Measurements from ENCODE around the gene RXRA. TPM values are rescaled to one million over a fixed set of nuclear protein-coding genes. Genes with fewer than 3 reads are reported as not detected.

Gene RXRA
- total RNA-seq, 1 donor from 2014 or later: 78.1 TPM

DNA sequence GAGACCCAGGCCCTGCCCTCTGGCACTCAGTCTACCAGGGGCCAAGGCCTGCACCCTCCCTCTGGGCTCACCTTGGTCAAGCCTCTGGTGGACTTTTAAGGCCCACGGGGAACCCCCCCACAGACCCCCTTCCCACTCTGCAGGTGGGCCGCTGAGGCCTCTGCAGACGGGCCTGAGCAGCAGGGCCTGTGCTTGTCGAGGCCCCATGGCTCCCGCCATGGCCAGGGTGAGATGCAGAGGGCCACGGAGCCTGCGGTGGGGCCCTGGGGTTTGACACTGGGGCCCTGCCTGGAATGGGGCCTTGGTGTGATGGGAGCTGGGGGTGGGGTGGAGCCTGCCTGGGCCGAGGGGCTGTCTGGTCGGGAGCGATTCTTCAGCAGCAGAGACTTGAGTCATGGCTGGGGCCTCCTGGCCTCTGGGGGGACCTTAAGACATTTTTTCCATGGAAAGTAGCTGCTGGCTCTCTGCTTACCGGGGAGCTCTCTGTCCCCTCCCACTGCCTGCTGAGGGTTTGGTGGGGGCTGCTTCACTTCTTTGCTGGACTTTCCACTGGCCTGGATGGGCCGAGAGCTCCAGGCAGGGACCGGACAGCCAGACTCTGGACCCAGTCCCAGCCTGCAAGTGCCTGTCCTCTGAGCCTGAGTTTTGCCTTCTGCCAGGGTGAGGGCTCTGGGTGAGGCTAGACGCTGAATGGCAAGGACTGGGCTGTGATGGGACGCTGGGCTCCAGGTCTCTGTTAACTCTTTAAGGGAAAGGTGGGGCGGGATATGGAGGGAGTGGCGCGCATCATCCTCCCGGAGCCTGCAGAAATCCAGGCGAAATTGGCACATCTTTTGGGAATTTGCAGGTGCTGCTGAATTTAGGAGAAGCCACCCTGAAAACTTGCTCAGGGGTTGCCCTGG lies 132.2 kb downstream of the RXRA start:
- DNase-seq (ENCODE audit: low spot score): no peak
- ATAC-seq: no peak
- intact Hi-C loops (cut with DNase I): loop anchor here (5.0 to 10.0 kb wide), 2 partner anchors 89 to 186 kb away; partner anchors contain the start of gene COL5A1

DNA sequence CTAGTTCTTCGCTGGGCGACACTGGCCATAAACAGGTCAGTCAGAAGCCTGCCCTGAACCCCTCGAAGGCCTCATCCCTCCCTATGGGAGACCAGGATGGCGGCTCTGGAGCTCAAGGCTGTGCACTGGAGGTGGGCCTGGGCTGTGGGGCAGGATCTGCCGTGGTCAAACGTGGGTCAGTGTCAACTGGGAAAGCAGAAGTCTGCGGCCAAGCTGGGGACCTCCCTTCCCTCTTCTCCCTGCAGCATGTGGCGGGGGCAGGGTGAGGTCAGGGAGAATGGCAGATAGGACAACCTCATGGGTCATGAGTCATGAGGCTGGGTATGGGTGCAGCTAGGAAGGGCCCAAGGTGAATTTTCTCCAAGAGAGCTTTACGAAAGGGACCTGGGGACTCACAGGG lies 132.9 kb downstream of the RXRA start:
- DNase-seq (ENCODE audit: low spot score): no peak
- ATAC-seq: no peak
- intact Hi-C loops (cut with DNase I): loop anchor here (5.0 to 10.0 kb wide), 2 partner anchors 88 to 186 kb away; partner anchors contain the start of gene COL5A1

GRCh38 chr9:134459573-134459972 lies 133.3 kb downstream of the RXRA start:
- intact Hi-C loops (cut with DNase I): loop anchor here (5.0 to 10.0 kb wide), 2 partner anchors 88 to 185 kb away; partner anchors contain the start of gene COL5A1
- no peak for DNase-seq (ENCODE audit: low spot score)
- ATAC-seq: no peak

DNA sequence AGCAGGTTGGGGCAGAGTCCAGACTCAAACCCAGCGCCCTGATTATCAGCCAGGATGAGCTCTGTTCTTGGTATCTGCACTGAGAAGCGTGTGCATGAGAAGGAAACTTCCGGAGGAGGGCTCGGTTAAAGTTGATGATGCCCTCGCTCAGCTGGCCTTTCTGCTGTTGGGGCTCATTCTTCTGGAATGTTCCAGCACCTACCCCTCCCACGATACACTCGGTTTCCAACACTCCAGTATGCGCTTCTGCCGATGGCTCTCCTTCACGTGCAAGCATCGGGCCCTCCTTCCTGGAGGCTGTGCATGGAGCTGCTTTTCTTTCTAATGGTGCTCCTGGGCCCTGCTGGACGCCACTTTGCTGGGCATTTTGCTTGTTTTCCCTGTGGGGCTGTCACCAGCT lies 134.0 kb downstream of the RXRA start:
- DNase-seq (ENCODE audit: low spot score): no peak
- intact Hi-C loops (cut with DNase I): no loop called here

GRCh38 chr9:134460896-134461295 lies 134.6 kb downstream of the RXRA start:
- DNase-seq (ENCODE audit: low spot score) (no peak), ATAC-seq (no peak)
- intact Hi-C loops (cut with DNase I): no loop called here

More for the DNA sequence above, 134.0 kb downstream of the RXRA start:
- no peak for ATAC-seq

DNA sequence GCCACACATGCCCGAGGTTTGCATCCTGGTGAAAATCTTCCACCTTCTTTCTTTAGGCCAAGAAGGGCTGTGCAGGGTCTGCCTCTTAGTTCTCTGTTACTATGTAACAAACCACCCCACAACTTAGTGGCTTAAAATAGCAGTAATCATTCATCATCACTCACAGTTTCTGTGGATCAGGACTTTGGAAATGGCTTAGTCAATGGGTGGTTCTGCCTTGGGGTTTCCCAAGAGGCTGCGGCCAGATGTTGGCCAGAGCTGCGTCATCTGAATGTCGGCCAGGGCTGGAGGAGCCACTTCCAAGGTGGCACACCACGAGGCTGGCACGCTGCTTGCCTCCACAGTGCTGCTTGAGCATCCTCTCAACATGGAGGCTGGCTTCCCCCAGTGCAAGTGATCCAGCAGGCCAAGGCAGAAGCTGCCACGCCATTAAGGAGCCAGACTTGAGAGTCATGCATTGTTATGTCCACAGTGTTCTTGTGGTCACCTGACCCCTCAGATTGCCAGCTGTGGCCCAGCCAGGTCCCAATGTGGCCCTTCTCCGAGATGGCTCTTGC lies 135.2 kb downstream of the RXRA start:
- DNase-seq (ENCODE audit: low spot score): no peak
- intact Hi-C loops (cut with DNase I): no loop called here

GRCh38 chr9:134462318-134462717 lies 136.1 kb downstream of the RXRA start:
- DNase-seq (ENCODE audit: low spot score) (no peak), ATAC-seq (no peak)
- intact Hi-C loops (cut with DNase I): no loop called here

More for the DNA sequence above, 135.2 kb downstream of the RXRA start:
- ATAC-seq: no peak

- DNase-seq (ENCODE audit: low spot score) (no peak), ATAC-seq (no peak)
- intact Hi-C loops (cut with DNase I): no loop called here
These were observed 137.0 kb downstream of the RXRA start for GRCh38 chr9:134463280-134463679.

GRCh38 chr9:134466869-134467616 lies 140.8 kb downstream of the RXRA start:
- DNase-seq (ENCODE audit: low spot score): no peak
- ATAC-seq: no peak
- intact Hi-C loops (cut with DNase I): no loop called here

- DNase-seq (ENCODE audit: low spot score) (no peak), ATAC-seq (no peak)
- intact Hi-C loops (cut with DNase I): no loop called here
These were observed 142.1 kb downstream of the RXRA start for GRCh38 chr9:134468358-134468757.

DNA sequence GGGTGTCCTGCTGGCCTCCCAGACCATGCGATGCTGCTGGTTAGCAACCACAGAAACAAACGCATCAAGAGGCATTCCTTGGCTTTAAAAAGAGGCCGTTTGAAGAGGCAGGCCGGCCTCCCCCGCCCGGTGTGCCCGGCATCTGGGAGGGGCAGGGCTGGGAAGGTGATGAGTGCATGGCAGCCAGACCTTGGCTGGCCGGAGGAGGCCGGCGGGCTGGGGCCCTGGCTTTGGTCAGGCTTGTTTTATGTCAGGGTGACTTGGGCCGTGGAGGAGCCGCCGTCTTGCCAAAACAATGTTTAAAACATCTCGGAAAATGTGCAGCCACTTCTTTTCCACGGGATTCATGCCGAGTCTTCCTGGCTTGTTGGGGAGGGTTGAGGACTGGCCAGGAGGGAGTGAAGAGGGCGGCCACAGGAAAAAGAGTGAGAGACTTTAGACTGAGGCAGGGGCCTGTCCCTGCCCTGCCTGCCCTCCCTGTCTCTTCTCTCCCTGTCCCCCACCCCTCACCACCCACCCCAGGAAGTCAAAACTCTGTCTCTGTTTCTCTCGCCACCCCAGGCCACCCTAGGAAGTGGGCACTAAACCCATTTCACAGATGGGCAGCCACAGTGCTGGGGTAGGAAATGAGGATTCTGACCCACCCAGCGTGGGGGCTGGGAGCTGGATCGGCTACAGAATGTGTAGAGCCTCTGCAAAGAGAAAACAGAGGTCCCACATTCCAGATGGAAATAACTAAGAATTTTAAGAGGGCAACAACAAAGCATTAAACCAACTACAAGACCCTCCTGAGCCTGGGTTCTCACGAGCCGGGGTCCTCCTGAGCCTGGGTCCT lies 143.0 kb downstream of the RXRA start:
- DNase-seq (ENCODE audit: low spot score) (no peak), ATAC-seq (peak; percentile 49)
- intact Hi-C loops (cut with DNase I): no loop called here

DNA sequence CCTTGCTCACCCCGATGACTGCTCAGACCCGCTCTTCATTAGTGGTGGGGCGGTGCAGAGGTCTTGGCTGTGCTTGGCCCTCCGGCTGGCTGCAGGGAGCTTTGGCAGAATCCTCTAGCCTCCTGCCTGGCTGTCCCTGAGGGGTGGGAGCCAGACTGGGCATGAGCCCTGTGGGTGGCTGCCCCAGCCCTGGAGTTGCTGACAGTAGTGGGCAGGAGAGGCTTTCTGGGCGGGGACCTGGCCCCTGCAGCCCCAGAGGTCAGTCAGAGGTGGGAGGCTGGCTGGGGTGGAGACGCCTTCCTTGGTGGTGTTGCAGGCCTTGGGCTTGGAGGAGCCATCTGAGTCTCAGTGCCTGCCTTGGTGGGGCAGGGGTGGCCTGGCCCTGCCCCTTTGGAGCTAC lies 146.0 kb downstream of the RXRA start:
- no peak for DNase-seq (ENCODE audit: low spot score)
- no peak for ATAC-seq
- intact Hi-C loops (cut with DNase I): no loop called here

- intact Hi-C loops (cut with DNase I): no loop called here
- ATAC-seq (no peak), DNase-seq (ENCODE audit: low spot score) (no peak)
These were observed 147.1 kb downstream of the RXRA start for GRCh38 chr9:134473141-134474054.

- intact Hi-C loops (cut with DNase I): no loop called here
- ATAC-seq (peak; percentile 67), DNase-seq (ENCODE audit: low spot score) (no peak)
These were observed 147.8 kb downstream of the RXRA start for GRCh38 chr9:134474055-134474370.

DNA sequence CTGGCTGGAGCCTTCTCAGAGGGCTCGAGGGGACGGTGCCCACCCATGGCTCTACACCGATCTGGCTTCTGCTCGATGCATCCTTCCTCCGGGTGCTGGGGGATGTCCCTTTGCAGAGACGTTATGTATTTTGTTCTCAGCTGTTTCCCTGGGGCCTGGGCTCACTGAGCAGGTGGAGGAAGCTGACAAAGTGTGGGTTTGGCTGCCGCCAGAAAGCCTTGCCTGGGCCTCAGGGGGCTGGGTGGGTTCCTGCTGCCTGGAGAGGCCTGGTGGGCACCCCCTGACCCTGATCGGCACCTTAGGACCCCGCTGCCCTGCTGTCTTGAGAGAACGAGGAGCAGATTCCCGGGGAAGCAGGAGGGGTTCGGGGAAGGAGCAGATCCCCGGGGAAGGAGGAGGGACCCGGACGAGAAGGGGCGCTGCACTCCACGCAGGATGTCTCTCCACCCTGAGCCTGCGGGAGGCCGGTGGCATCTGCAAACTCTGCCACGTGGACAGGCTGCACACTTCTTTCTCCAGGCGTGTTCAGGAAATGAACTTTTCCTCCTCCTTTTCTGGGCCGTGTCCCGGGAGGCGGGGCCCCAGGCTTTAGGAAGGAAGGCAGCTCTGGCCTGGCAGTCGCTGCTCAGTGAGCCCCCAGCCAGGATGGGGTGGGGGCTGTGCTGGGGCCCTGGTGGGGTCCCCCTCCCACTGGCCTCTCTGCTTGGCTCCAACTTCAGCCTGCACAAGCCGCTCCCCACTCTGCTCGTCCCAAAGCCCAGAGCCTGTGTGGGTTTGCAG lies 148.9 kb downstream of the RXRA start:
- DNase-seq (ENCODE audit: low spot score) (peak; percentile 87), ATAC-seq (peak; percentile 87)
- intact Hi-C loops (cut with DNase I): no loop called here

DNA sequence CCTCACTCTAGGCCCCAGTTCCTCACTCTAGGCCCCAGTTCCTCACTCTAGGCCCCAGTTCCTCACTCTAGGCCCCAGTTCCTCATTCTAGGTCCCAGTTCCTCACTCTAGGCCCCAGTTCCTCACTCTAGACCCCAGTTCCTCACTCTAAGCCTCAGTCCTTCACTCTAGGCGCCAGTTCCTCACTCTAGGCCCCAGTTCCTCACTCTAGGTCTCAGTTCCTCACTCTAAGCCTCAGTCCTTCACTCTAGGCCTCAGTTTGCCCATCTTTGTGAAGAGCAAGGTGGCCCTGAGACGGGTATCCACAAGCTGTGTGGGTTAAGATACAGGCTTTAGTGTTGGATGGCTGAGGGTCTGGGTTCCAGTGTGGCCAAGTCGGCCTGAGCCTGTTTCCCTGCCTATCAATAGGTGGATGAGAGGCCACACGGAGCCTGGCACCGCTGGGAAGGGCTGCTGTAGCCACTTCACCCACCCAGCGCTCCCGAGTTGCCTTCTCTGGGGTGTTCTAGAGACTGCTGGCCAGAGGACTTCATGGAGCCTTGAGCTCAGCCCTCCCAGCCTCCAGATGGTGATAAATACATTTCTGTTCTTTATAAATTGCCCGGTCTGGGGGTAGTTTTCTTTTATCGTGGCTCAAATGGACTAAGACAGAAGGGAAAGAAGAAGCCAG lies 150.2 kb downstream of the RXRA start:
- DNase-seq (ENCODE audit: low spot score): no peak
- ATAC-seq: no peak
- intact Hi-C loops (cut with DNase I): no loop called here

GRCh38 chr9:134476942-134477335 lies 150.7 kb downstream of the RXRA start:
- ATAC-seq: no peak

More at GRCh38 chr9:134476942-134477335, 150.7 kb downstream of the RXRA start:
- DNase-seq (ENCODE audit: low spot score): no peak
- intact Hi-C loops (cut with DNase I): no loop called here
